Upper lobe of left lung (tissue), 6 donors: ENCODE results near the gene TLK1. TPM values are rescaled to one million over a fixed set of nuclear protein-coding genes. Genes with fewer than 3 reads are reported as not detected.

Source experiments
- ATAC-seq, 2 donors: fragments of 200-7000 bp; cut with Tn5 transposase; one replicate each; pipeline ENCODE4 v1.9.1; 2022; ENCODE audit warnings: mild to moderate bottlenecking in 2 of 2, moderate library complexity in 2 of 2; ENCODE audit not compliant: low FRiP score in 2 of 2
- DNase-seq, 2 donors: peaks; one replicate each; pipeline ENCODE4 v3.0.0-alpha.2; 2019 to 2020
- H3K27ac ChIP-seq, 4 donors: fragments of 200-600 bp; sonication (generic); one replicate each; pipeline ENCODE4 v1.5.1; 2016 to 2019
- H3K27me3 ChIP-seq, 4 donors: fragments of 200-600 bp; sonication (generic); one replicate each; pipeline ENCODE4 v1.5.1; 2017 to 2019
- H3K36me3 ChIP-seq, 4 donors: fragments of 200-600 bp; sonication (generic); one replicate each; pipeline ENCODE4 v1.5.1; 2016 to 2019
- H3K4me1 ChIP-seq, 4 donors: fragments of 200-600 bp; sonication (generic); one replicate each; pipeline ENCODE4 v1.5.1; 2018 to 2019
- H3K4me3 ChIP-seq, 4 donors: fragments of 200-600 bp; sonication (generic); one replicate each; pipeline ENCODE4 v1.5.1; 2017 to 2019; ENCODE audit warnings: mild to moderate bottlenecking in 2 of 4, moderate library complexity in 1 of 4
- H3K9me3 ChIP-seq, 4 donors: fragments of 200-600 bp; sonication (generic); one replicate each; pipeline ENCODE4 v1.5.1; 2018 to 2019
- EP300 ChIP-seq, 4 donors: sonication (generic); formaldehyde crosslinking; IDR thresholded peaks; one replicate each; pipeline ENCODE4 v1.5.1; 2017; ENCODE audit warnings: antibody characterized with exemption in 4 of 4, control low read depth in 2 of 4
- POLR2A ChIP-seq, 4 donors: fragments of 450-650 bp; IDR thresholded peaks; one replicate each; pipeline ENCODE4 v1.5.1; 2016 to 2017; ENCODE audit warnings: antibody characterized with exemption in 4 of 4, mild to moderate bottlenecking in 2 of 4
- POLR2AphosphoS5 ChIP-seq, 2 donors: sonication (generic); formaldehyde crosslinking; IDR thresholded peaks; one replicate each; pipeline ENCODE4 v1.5.1; 2017; ENCODE audit warnings: antibody characterized with exemption in 2 of 2
- WGBS, 2 donors: methylation state at CpG; one replicate each; pipeline ENCODE4 v1.1.5; 2017 to 2018; 5-methylcytosine and 5-hydroxymethylcytosine counted together
- total RNA-seq, 6 donors: library from RNA; depleted of rRNA in 4 of 6; stranded (reverse); fragments of >200 nt in 4 of 6; gene quantifications; one replicate each; pipeline versions ENCODE4 v1.1.0 to v1.2.1, GENCODE V29; 2016 to 2021
- TF ChIP-seq, protein P1 (sequence below), 6 experiments: fragments of 450-650 bp in 4 of 6; fragments of 200-600 bp in 2 of 6; sonication (generic) in 2 of 6; IDR thresholded peaks; one replicate each; pipeline ENCODE4 v1.5.1; 2016 to 2019; ENCODE audit warnings: antibody characterized with exemption in 6 of 6
- donor health status: DM: no; HTN: no; CAD: no; lungs with moderate emphysema.
- donor health status: DM: no; HTN: yes; CAD: no; lungs with severe emphysema.

Gene TLK1
- total RNA-seq, 6 donors from 2014 or later, result 21.9 to 70.2 (median 53.8) TPM

DNA sequence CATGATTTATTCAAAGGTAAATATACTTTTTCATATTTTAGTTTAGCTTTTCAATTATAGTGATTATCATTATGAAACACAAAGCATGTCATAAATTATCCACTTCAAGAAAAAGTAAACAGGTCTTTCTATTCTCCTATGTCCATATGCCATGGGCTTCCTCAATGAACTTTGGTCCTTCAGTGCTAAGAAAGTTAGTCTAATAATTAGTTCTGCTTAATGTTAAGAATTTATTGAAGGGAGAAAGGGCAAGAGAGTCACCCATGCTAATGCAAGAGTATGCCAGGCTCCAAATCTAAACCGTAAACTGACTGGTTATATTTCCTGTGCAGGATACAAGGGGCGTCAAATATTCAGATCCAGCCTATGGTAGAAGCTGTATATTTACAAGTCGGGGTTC, 135.5 kb downstream of the TLK1 start:
- Histone ChIP-seq H3K4me3 (no peak overlapping the region), H3K27ac (no peak overlapping the region), H3K9me3 (no peaks in the 10 kb centered on the region), H3K27me3 (no peaks in the 10 kb centered on the region), H3K36me3 (peaks cover 0 to 22% (median 13%) of the 10 kb centered on the region in 4 donors), H3K4me1 (no peaks in the 10 kb centered on the region)
- TF ChIP-seq, protein P1, sequence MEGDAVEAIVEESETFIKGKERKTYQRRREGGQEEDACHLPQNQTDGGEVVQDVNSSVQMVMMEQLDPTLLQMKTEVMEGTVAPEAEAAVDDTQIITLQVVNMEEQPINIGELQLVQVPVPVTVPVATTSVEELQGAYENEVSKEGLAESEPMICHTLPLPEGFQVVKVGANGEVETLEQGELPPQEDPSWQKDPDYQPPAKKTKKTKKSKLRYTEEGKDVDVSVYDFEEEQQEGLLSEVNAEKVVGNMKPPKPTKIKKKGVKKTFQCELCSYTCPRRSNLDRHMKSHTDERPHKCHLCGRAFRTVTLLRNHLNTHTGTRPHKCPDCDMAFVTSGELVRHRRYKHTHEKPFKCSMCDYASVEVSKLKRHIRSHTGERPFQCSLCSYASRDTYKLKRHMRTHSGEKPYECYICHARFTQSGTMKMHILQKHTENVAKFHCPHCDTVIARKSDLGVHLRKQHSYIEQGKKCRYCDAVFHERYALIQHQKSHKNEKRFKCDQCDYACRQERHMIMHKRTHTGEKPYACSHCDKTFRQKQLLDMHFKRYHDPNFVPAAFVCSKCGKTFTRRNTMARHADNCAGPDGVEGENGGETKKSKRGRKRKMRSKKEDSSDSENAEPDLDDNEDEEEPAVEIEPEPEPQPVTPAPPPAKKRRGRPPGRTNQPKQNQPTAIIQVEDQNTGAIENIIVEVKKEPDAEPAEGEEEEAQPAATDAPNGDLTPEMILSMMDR (IDR thresholded peaks at IDR 0.05), result no peak
- no peak for TF ChIP-seq POLR2AphosphoS5 (IDR thresholded peaks at IDR 0.05)
- TF ChIP-seq POLR2A (IDR thresholded peaks at IDR 0.05), result no peak
- 82 to 83% methylated on average over 3 of the region's 3 CpGs for WGBS, 2 donors
- no peak for DNase-seq
- ATAC-seq, result no peak

DNA sequence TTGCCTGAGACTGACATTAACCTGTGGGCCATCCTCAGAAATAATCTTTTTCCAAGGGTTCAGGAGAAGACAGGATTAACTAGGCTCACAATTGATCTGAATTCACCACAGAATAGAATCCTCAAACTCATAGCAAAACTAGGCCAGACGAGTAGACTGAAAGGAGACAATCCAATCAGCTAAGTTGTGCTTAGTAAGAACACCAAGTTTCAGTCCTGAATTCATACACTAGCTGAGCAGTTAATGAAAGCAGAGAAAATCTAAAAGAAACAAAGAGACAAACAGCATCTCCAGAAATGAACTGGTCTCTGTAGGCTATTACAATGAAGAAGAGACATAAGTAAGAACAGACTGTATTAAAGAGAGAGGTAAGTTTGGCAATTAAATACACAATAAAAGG, 142.2 kb downstream of the TLK1 start:
- no peak for DNase-seq
- Histone ChIP-seq H3K4me1 (no peaks in the 10 kb centered on the region), H3K36me3 (peaks cover 0 to 24% (median 10%) of the 10 kb centered on the region in 4 donors), H3K27ac (no peak overlapping the region), H3K9me3 (no peaks in the 10 kb centered on the region), H3K27me3 (no peaks in the 10 kb centered on the region), H3K4me3 (no peak overlapping the region)
- WGBS, 2 donors, result 76 to 91% methylated on average over 1 of the region's 1 CpG
- TF ChIP-seq POLR2AphosphoS5 (IDR thresholded peaks at IDR 0.05), result no peak
- TF ChIP-seq, protein P1 (IDR thresholded peaks at IDR 0.05), result no peak
- no peak for TF ChIP-seq POLR2A (IDR thresholded peaks at IDR 0.05)
- no peak for TF ChIP-seq EP300 (IDR thresholded peaks at IDR 0.05)
- no peak for ATAC-seq

DNA sequence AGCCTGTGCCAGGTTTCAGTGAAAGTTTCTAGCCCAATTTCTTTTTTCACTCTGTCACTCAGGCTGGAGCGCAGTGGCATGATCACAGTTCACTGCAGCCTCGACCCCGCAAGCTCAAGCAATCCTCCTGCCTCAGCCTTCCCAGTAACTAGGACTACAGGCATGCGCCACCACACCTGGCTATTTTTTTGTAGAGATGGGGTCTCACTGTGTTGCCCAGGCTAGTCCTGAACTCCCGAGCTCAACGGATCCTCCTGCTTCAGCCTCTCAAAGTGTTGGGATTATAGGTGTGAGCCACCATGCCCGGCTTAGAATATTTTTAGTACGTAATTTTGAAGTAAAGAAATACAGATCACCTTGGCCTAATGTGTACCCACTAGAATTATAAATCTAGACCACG, 144.6 kb downstream of the TLK1 start:
- DNase-seq (no peak), ATAC-seq (no peak)
- Histone ChIP-seq H3K27me3 (no peaks in the 10 kb centered on the region), H3K4me1 (no peaks in the 10 kb centered on the region), H3K27ac (no peak overlapping the region), H3K9me3 (no peaks in the 10 kb centered on the region), H3K36me3 (peaks cover 0 to 24% (median 8%) of the 10 kb centered on the region in 4 donors), H3K4me3 (no peak overlapping the region)
- TF ChIP-seq POLR2AphosphoS5 (IDR thresholded peaks at IDR 0.05) (no peak), POLR2A (IDR thresholded peaks at IDR 0.05) (no peak)
- TF ChIP-seq, protein P1 (IDR thresholded peaks at IDR 0.05), result no peak
- 93 to 97% methylated on average over 9 of the region's 9 CpGs for WGBS, 2 donors

DNA sequence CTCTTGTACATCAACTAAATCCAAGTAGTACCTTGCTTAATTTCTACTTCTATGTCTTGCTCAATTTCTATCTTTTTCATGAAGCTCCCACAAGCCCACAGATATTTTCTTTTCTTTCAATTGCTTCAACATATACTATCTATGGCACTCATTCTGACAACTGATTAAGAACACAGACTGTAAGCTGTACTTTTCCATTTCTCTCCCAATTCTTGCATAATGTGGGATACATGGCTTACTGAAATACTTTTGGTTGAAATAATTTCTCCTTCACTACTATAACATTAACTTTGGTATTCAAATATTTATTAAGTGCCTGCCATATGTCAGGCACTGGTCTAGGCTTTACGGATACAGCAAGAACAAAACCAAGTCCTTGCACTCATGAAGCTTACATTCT, 146.8 kb downstream of the TLK1 start:
- no peak overlapping the region for H3K4me3 ChIP-seq
- ATAC-seq, result no peak
- DNase-seq, result no peak
- no peak for TF ChIP-seq POLR2AphosphoS5 (IDR thresholded peaks at IDR 0.05)
- WGBS, 2 donors, result 94 to 100% methylated on average over 1 of the region's 1 CpG
- H3K9me3 ChIP-seq, result no peaks in the 10 kb centered on the region
- H3K4me1 ChIP-seq, result no peaks in the 10 kb centered on the region
- no peaks in the 10 kb centered on the region for H3K27me3 ChIP-seq
- peaks cover 0 to 38% (median 13%) of the 10 kb centered on the region in 4 donors for H3K36me3 ChIP-seq
- no peak overlapping the region for H3K27ac ChIP-seq

DNA sequence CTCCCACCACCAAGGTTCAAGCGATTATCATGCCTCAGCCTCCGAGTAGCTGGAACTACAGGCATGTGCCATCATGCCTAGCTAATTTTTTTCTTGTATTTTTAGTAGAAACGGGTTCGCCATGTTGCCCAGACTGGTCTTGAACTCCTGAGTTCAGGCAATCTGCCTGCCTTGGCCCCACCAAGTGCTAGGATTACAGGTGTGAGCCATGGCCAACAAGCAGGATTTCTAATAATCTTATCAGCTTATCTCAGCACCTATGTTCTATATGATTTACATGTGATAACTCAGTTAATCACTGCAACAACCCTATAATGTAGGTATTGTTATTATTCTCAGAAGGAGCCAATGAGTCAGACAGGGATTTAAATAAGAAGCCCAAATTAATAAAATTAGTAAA, 151.3 kb downstream of the TLK1 start:
- WGBS, 2 donors, result 94 to 97% methylated on average over 4 of the region's 4 CpGs

More for the DNA sequence above, 151.3 kb downstream of the TLK1 start:
- Histone ChIP-seq H3K36me3 (peaks cover 0 to 58% (median 28%) of the 10 kb centered on the region in 4 donors), H3K27ac (no peak overlapping the region), H3K4me1 (no peaks in the 10 kb centered on the region), H3K4me3 (no peak overlapping the region), H3K27me3 (no peaks in the 10 kb centered on the region), H3K9me3 (no peaks in the 10 kb centered on the region)
- no peak for ATAC-seq
- TF ChIP-seq, protein P1 (IDR thresholded peaks at IDR 0.05), result no peak
- TF ChIP-seq POLR2A (IDR thresholded peaks at IDR 0.05), result no peak
- no peak for TF ChIP-seq EP300 (IDR thresholded peaks at IDR 0.05)
- no peak for TF ChIP-seq POLR2AphosphoS5 (IDR thresholded peaks at IDR 0.05)
- DNase-seq, result no peak
